HCT116 (cell line): ENCODE measurements around the gene BBS9. TPM values are rescaled to one million over a fixed set of nuclear protein-coding genes. Genes with fewer than 3 reads are reported as not detected.

Experiments used
- ATAC-seq: fragments of 200-7000 bp; cut with Tn5 transposase; 2 replicates; pipeline ENCODE4 v1.9.1; 2020; ENCODE audit warnings: mild to moderate bottlenecking, moderate library complexity
- BruUV-seq: library from RNA; stranded (reverse); fragments of 400-500 nt; replicated peaks from 2 replicates; lab custom pipeline; 2021; lab: Mats Ljungman, UMichigan
- CTCF ChIA-PET: fragments of 300-600 bp; sonication (Branson Sonifier 250); formaldehyde crosslinking; loops from one replicate; lab custom pipeline; 2021; ENCODE audit warnings: antibody characterized with exemption; lab: Charles Lee
- POLR2A ChIA-PET: fragments of 300-600, 350-600 bp; sonication (Branson Sonifier 250); formaldehyde crosslinking; loops from one replicate; lab custom pipeline; 2021; ENCODE audit warnings: antibody characterized with exemption; lab: Charles Lee
- RAD21 ChIA-PET, 2 experiments: fragments of 300-600 bp; sonication (Branson Sonifier 250); formaldehyde crosslinking; loops; one replicate each; lab custom pipeline; 2023; ENCODE audit warnings: low total read pairs in 2 of 2; ENCODE audit not compliant: uncharacterized antibody in 2 of 2, unreplicated experiment in 2 of 2, low non-redundant PET in 1 of 2; lab: Charles Lee
- DNase-seq: peaks from one replicate; pipeline ENCODE4 v3.0.0-alpha.2; 2010; ENCODE audit warnings: low read depth, low spot score
- H2AFZ ChIP-seq: fragments of 200-600 bp; shearing (Covaris generic), sonication (generic); 2 replicates; pipeline ENCODE4 v1.6.1; 2017; ENCODE audit warnings: low read depth, mixed run types, mixed read lengths, antibody characterized with exemption, low read length; ENCODE audit not compliant: poor library complexity, severe bottlenecking
- H3K27ac ChIP-seq: 2 replicates; pipeline ENCODE4 v1.5.1; 2012; ENCODE audit warnings: low read depth, low read length
- H3K27me3 ChIP-seq: fragments of 200-600 bp; sonication (generic); 2 replicates; pipeline ENCODE4 v1.6.1; 2016; ENCODE audit warnings: mixed run types, low read length, mixed read lengths; ENCODE audit not compliant: insufficient read depth
- H3K36me3 ChIP-seq, 2 experiments: fragments of 200-500 bp in 1 of 2; fragments of 200-600 bp in 1 of 2; sonication (Bioruptor generic) in 1 of 2; sonication (generic) in 1 of 2; 2 replicates each; pipeline versions ENCODE4 v1.5.1 to v1.6.1; 2014 to 2016; ENCODE audit warnings: low read length in 2 of 2, inconsistent platforms in 1 of 2, mixed read lengths in 1 of 2, mixed run types in 1 of 2; ENCODE audit not compliant: insufficient read depth in 2 of 2, control insufficient read depth in 1 of 2
- H3K4me1 ChIP-seq, 2 experiments: fragments of 200-600 bp in 1 of 2; sonication (generic) in 1 of 2; 2 replicates each; pipeline versions ENCODE4 v1.5.1 to v1.6.1; 2012 to 2017; ENCODE audit warnings: low read length in 2 of 2, inconsistent platforms in 1 of 2, mild to moderate bottlenecking in 1 of 2, mixed read lengths in 1 of 2, mixed run types in 1 of 2, moderate library complexity in 1 of 2; ENCODE audit not compliant: insufficient read depth in 2 of 2, control insufficient read depth in 1 of 2
- H3K4me2 ChIP-seq: fragments of 200-600 bp; sonication (generic); 2 replicates; pipeline ENCODE4 v1.6.1; 2017; ENCODE audit warnings: mixed run types, low read length, mixed read lengths
- H3K4me3 ChIP-seq, 2 experiments: fragments of 200-600 bp in 1 of 2; sonication (generic) in 1 of 2; replicated peaks in 1 of 2; 2 replicates each; pipeline ENCODE4 v1.5.1; 2011 to 2016; ENCODE audit warnings: low read length in 2 of 2, control low read depth in 1 of 2, low read depth in 1 of 2, mild to moderate bottlenecking in 1 of 2, mixed read lengths in 1 of 2, mixed run types in 1 of 2
- H3K79me2 ChIP-seq: fragments of 200-600 bp; sonication (generic); 2 replicates; pipeline ENCODE4 v1.6.1; 2017; ENCODE audit warnings: mild to moderate bottlenecking, mixed run types, low read length, moderate library complexity, mixed read lengths; ENCODE audit not compliant: insufficient read depth
- H3K9ac ChIP-seq: fragments of 200-600 bp; sonication (generic); 2 replicates; pipeline ENCODE4 v1.6.1; 2016; ENCODE audit warnings: low read length, mixed read lengths
- H3K9me2 ChIP-seq: fragments of 200-600 bp; sonication (generic), shearing (Covaris generic); 2 replicates; pipeline ENCODE4 v1.6.1; 2017; ENCODE audit warnings: mixed run types, mild to moderate bottlenecking, moderate library complexity; ENCODE audit not compliant: insufficient read depth
- H3K9me3 ChIP-seq, 2 experiments: fragments of 200-500 bp in 1 of 2; fragments of 200-600 bp in 1 of 2; sonication (Bioruptor generic) in 1 of 2; sonication (generic) in 1 of 2; 2 replicates each; pipeline ENCODE4 v1.6.1; 2014 to 2017; ENCODE audit warnings: low read length in 2 of 2, mixed read lengths in 2 of 2, inconsistent platforms in 1 of 2, low read depth in 1 of 2, mild to moderate bottlenecking in 1 of 2, mixed run types in 1 of 2, moderate library complexity in 1 of 2; ENCODE audit not compliant: control insufficient read depth in 1 of 2, insufficient read depth in 1 of 2
- H4K20me1 ChIP-seq: fragments of 200-600 bp; sonication (generic), shearing (Covaris generic); 2 replicates; pipeline ENCODE4 v1.6.1; 2017; ENCODE audit warnings: mixed run types, mild to moderate bottlenecking, moderate library complexity; ENCODE audit not compliant: insufficient read depth
- CBX3 ChIP-seq: IDR thresholded peaks from 2 replicates; pipeline ENCODE4 v1.6.1; 2012; ENCODE audit warnings: low read depth
- CEBPB ChIP-seq: IDR thresholded peaks from 2 replicates; pipeline ENCODE4 v1.6.1; 2012; ENCODE audit warnings: low read depth
- EGR1 ChIP-seq: IDR thresholded peaks from 2 replicates; pipeline ENCODE4 v1.6.1; 2012; ENCODE audit warnings: low read depth
- ELF1 ChIP-seq: IDR thresholded peaks from 2 replicates; pipeline ENCODE4 v1.6.1; 2012; ENCODE audit warnings: low read depth, borderline replicate concordance
- EZH2phosphoT487 ChIP-seq: fragments of 200-600 bp; IDR thresholded peaks from 2 replicates; pipeline ENCODE4 v1.6.1; 2018; ENCODE audit warnings: antibody characterized with exemption, borderline replicate concordance
- FOSL1 ChIP-seq: IDR thresholded peaks from 2 replicates; pipeline ENCODE4 v1.6.1; 2012; ENCODE audit warnings: low read depth
- JUND ChIP-seq: IDR thresholded peaks from 2 replicates; pipeline ENCODE4 v1.6.1; 2012
- POLR2A ChIP-seq: IDR thresholded peaks from 2 replicates; pipeline ENCODE4 v1.7.0; 2011; ENCODE audit warnings: borderline replicate concordance; ENCODE audit not compliant: insufficient read depth, insufficient read length; ENCODE audit errors: extremely low read depth
- SIN3A ChIP-seq: IDR thresholded peaks from 2 replicates; pipeline ENCODE4 v1.6.1; 2012; ENCODE audit warnings: low read depth
- SP1 ChIP-seq: IDR thresholded peaks from 2 replicates; pipeline ENCODE4 v1.6.1; 2012; ENCODE audit warnings: low read depth
- SRF ChIP-seq: IDR thresholded peaks from 2 replicates; pipeline ENCODE4 v1.6.1; 2012; ENCODE audit warnings: low read depth
- YY1 ChIP-seq: IDR thresholded peaks from 2 replicates; pipeline ENCODE4 v1.6.1; 2011; ENCODE audit warnings: low read length, low read depth, moderate library complexity, mild to moderate bottlenecking; ENCODE audit not compliant: insufficient replicate concordance; ENCODE audit errors: extremely low read depth
- ZNF274 ChIP-seq: fragments of 200-500 bp; sonication (Bioruptor generic); IDR thresholded peaks from 2 replicates; pipeline ENCODE4 v1.6.1; 2014; ENCODE audit warnings: mild to moderate bottlenecking, low read depth, low read length, inconsistent platforms
- intact Hi-C: fragments of 100-400 bp; cut with micrococcal nuclease; formaldehyde crosslinking; loops from 2 replicates; pipeline ENCODE4 v1.10.0; 2022
- total RNA-seq: library from RNA; stranded (reverse); gene quantifications from one replicate; pipeline ENCODE4 v1.2.1, GENCODE V29; 2021; ENCODE audit not compliant: unreplicated experiment
- TF ChIP-seq, protein P1 (sequence below): IDR thresholded peaks from 2 replicates; pipeline ENCODE4 v1.6.1; 2011; ENCODE audit warnings: mild to moderate bottlenecking, low read length, moderate library complexity; ENCODE audit not compliant: insufficient replicate concordance; ENCODE audit errors: extremely low read depth
- TF ChIP-seq, protein P2 (sequence below): IDR thresholded peaks from 2 replicates; pipeline ENCODE4 v1.6.1; 2012

BBS9 gene
- total RNA-seq, 1 experiment from 2014 or later: 7.1 TPM

DNA sequence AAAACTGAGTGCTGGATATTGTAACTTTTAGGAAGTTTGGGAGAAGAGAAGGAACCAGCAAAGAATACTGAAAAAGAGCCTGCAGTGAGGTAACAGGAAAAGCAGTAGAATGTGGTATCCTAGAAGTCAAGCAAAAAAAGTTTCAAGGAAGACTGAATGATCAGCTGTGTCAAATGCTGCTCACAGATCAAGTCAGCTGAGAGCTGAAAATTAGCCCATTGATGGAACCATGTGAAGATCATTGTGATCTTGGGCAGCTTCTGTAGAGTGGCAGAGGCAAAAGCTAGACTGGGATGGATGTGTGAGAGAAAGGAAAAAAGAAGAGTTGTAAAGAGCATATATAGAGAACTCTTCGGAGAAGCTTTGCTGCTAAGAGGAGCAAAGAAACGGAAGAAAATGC, 460.5 kb downstream of the BBS9 start (continued):
- TF ChIP-seq YY1: no peak
- no peak for TF ChIP-seq FOSL1
- no peak for TF ChIP-seq ELF1
- no peak for TF ChIP-seq JUND

DNA sequence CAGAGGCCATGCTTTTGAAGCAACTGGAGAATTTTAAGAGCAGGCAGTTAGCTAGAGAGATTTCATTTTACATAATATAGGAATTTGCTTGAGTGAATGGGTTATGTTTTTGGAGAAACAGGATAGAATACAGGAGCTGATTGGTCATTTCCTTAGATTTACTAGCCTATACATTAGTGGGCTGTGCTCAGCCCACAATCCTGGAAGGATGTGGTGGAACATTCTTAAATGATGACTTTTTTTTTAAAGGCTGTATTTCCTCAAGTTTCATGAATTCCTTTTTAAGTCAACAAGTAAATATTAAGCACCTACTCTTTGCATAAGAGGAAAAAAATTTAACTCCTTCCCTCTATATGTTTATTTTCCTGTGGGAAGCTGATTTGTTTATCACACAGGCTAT, 461.6 kb downstream of the BBS9 start:
- Histone ChIP-seq H3K9me3 (no peaks in the 10 kb centered on the region), H3K27me3 (no peaks in the 10 kb centered on the region), H2AFZ (no peak overlapping the region), H3K4me1 (no peaks in the 10 kb centered on the region), H3K27ac (no peak overlapping the region), H3K79me2 (no peaks in the 10 kb centered on the region), H3K4me2 (no peak overlapping the region), H3K9ac (no peak overlapping the region), H3K9me2 (no peaks in the 10 kb centered on the region), H3K4me3 (no peak overlapping the region), H4K20me1 (no peaks in the 10 kb centered on the region), H3K36me3 (no peaks in the 10 kb centered on the region)
- DNase-seq: no peak
- no TSS peak for BruUV-seq
- POLR2A ChIA-PET: interaction anchor here (0.6 kb wide), 1 partner anchor 1073 kb away, joined by 3 read pairs; no protein-coding TSS in a partner anchor
- TF ChIP-seq, protein P1, sequence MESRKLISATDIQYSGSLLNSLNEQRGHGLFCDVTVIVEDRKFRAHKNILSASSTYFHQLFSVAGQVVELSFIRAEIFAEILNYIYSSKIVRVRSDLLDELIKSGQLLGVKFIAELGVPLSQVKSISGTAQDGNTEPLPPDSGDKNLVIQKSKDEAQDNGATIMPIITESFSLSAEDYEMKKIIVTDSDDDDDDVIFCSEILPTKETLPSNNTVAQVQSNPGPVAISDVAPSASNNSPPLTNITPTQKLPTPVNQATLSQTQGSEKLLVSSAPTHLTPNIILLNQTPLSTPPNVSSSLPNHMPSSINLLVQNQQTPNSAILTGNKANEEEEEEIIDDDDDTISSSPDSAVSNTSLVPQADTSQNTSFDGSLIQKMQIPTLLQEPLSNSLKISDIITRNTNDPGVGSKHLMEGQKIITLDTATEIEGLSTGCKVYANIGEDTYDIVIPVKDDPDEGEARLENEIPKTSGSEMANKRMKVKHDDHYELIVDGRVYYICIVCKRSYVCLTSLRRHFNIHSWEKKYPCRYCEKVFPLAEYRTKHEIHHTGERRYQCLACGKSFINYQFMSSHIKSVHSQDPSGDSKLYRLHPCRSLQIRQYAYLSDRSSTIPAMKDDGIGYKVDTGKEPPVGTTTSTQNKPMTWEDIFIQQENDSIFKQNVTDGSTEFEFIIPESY: no peak
- CTCF ChIA-PET: no interaction called here
- RAD21 ChIA-PET: no interaction called here
- no peak for ATAC-seq
- intact Hi-C loops: no loop called here

DNA sequence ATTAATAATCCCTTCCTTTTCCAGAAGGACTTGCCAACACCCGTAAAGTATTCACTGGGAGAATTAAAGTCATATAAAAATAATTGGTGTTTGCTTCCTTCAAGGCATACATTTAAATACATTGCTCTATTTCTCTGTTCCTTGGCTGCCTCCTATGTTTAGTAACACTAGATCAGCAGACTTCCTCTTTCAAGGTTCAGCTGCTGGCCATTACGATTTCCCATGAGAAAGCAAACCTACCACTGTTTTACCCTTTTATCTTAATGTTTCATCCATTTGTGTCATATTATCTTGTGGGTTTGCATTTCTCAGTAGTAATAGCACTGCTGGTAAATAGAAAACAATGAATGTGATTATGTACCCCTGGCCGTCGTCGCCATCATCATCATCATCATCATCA, 462.1 kb downstream of the BBS9 start:
- RAD21 ChIA-PET: no interaction called here
- H3K4me1 ChIP-seq: no peaks in the 10 kb centered on the region
- no peak overlapping the region for H3K4me2 ChIP-seq
- no peak overlapping the region for H3K9ac ChIP-seq
- no peaks in the 10 kb centered on the region for H3K27me3 ChIP-seq
- DNase-seq (no peak), ATAC-seq (no peak)
- no peaks in the 10 kb centered on the region for H3K36me3 ChIP-seq
- BruUV-seq: no TSS peak
- H3K9me3 ChIP-seq: no peaks in the 10 kb centered on the region
- TF ChIP-seq SIN3A (no peak), EGR1 (no peak), SRF (no peak), ZNF274 (no peak), EZH2phosphoT487 (no peak), POLR2A (no peak), FOSL1 (no peak), CBX3 (no peak), CEBPB (no peak), SP1 (no peak)
- TF ChIP-seq, protein P1: no peak
- TF ChIP-seq, protein P2, sequence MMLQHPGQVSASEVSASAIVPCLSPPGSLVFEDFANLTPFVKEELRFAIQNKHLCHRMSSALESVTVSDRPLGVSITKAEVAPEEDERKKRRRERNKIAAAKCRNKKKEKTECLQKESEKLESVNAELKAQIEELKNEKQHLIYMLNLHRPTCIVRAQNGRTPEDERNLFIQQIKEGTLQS: no peak
- no peak overlapping the region for H2AFZ ChIP-seq
- H3K79me2 ChIP-seq: no peaks in the 10 kb centered on the region
- POLR2A ChIA-PET: no interaction called here
- no peaks in the 10 kb centered on the region for H4K20me1 ChIP-seq
- CTCF ChIA-PET: no interaction called here
- no peaks in the 10 kb centered on the region for H3K9me2 ChIP-seq
- H3K4me3 ChIP-seq: no peak overlapping the region
- no peak overlapping the region for H3K27ac ChIP-seq
- intact Hi-C loops: no loop called here
